Lung microvascular endothelial cell (primary cell): ENCODE data around the gene FMNL2. TPM values are rescaled to one million over a fixed set of nuclear protein-coding genes. Genes with fewer than 3 reads are reported as not detected.

Source experiments
- DNase-seq, 2 donors: peaks; one replicate each; pipeline versions ENCODE4 v3.0.0 to v3.0.0-alpha.2; 2010; ENCODE audit warnings: low read depth in 2 of 2
- total RNA-seq: library from RNA; depleted of rRNA; stranded (reverse); fragments of >200 nt; gene quantifications from 2 replicates; pipeline ENCODE4 v1.2.1, GENCODE V29; 2014

Gene FMNL2
- total RNA-seq, 1 donor from 2014 or later = 48.4 TPM

- DNase-seq = no peak
Measured at GRCh38 chr2:152553518-152553917, 218.5 kb downstream of the FMNL2 start.

GRCh38 chr2:152555048-152555447 is 220.1 kb downstream of the FMNL2 start:
- peak; percentile 17 to 54 for DNase-seq

DNA sequence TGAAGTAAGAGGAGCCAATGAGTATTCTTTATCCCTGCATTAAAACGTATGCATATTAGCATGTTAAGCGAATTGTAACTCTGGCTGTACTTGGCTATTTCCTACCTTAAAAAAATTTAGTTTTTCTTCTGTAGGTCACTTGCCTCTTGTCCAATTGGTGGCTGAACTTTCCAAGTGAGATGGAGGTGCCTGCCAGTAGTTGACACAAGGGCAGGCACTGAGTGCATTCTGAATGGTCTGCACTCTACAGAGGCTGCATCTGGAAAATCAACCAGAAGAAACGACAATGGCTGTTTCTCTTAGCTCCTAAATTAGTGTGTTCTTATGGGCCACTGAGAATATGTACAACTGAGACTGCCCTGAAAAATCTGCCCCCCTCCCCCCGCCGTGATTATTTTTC is 221.5 kb downstream of the FMNL2 start:
- no peak for DNase-seq

GRCh38 chr2:152557273-152557888 is 222.4 kb downstream of the FMNL2 start:
- no peak for DNase-seq

- peak in 1 of 2 donors; percentile 57 for DNase-seq
Measured at GRCh38 chr2:152558158-152558984, 223.4 kb downstream of the FMNL2 start.

GRCh38 chr2:152559008-152559407 is 224.0 kb downstream of the FMNL2 start:
- no peak for DNase-seq

DNA sequence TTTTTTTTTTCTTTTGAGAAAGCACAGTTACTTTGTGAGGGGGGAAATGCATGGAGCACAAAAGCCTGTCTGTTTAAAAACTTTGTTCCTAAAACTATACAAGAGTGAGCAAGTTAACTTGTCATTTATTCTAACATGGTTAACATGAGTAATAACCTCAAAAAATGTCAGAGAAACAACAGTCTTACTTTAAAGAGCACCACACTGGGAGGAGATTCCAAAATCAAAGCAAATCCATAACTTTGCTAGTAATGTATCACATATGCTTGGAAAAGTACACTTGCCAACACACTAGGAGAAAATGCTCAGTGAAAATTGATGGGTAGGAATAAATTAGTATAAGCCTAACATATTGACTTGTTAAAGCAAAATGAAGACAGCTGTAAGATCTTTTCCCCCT is 225.2 kb downstream of the FMNL2 start:
- DNase-seq = no peak

GRCh38 chr2:152560873-152561595 is 226.1 kb downstream of the FMNL2 start:
- DNase-seq = no peak

- DNase-seq = no peak
Measured at GRCh38 chr2:152562198-152562884, 227.4 kb downstream of the FMNL2 start.

DNA sequence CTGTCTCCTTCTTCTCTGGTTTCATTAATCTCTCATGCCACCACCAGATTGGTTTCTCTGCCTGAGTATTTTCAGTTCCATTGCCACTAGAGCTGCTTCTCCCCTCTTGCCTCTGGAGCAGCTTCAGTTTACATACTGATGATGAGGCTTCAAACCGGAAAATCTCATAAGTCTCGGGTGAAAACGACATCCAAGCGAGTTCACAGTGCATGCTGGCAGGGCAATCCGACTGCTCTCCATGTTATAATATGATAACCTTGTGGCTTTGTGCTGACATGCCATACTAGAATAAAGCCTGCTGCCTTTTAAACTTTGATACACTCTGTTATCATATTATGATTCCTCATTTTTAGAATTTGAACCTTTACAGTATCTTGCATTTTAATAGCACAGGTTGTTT is 228.8 kb downstream of the FMNL2 start:
- no peak for DNase-seq

- DNase-seq = no peak
Measured at GRCh38 chr2:152564754-152565551, 230.0 kb downstream of the FMNL2 start.

DNA sequence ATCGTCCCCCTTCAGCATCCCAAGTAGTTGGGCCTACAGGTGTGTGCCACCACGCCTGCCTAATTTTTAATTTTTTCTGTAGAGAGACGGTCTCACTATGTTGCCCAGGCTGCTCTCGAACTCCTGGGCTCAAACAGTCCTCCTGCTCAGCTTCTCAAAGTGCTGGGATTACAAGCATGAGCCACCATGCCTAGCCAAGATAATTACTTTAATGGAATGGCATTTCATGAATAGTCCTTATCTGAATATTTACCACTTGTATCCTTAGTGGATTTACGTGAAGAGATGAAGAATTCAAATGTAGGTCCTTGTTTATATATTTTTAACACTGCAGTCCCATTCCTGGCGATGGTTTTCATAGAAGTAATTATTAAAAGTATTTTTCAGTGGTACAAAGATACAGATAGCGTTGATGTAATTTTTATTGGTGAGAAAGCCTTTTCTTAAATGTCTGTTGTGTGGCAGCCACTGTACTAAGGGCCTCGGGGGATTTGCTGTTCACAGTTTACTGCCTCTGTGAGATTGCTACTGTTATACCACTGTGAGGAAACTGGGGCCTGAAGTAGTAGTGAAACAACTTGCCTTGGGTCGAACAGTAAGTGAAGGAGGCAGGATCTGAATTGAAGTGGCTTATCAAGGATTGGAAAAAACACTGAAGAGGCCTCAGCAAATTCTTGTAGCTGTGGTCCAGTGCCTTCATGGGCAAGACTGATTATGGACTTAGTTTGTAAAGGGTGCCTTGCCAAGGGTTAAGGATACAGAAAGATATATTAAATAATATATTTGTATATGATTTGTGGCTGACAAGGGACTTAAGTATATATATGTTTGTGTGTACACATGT is 231.1 kb downstream of the FMNL2 start:
- DNase-seq = no peak

GRCh38 chr2:152566728-152567069 is 231.7 kb downstream of the FMNL2 start:
- DNase-seq = no peak

GRCh38 chr2:152568531-152568930 is 233.6 kb downstream of the FMNL2 start:
- DNase-seq = no peak

GRCh38 chr2:152569186-152569585 is 234.2 kb downstream of the FMNL2 start:
- no peak for DNase-seq

DNA sequence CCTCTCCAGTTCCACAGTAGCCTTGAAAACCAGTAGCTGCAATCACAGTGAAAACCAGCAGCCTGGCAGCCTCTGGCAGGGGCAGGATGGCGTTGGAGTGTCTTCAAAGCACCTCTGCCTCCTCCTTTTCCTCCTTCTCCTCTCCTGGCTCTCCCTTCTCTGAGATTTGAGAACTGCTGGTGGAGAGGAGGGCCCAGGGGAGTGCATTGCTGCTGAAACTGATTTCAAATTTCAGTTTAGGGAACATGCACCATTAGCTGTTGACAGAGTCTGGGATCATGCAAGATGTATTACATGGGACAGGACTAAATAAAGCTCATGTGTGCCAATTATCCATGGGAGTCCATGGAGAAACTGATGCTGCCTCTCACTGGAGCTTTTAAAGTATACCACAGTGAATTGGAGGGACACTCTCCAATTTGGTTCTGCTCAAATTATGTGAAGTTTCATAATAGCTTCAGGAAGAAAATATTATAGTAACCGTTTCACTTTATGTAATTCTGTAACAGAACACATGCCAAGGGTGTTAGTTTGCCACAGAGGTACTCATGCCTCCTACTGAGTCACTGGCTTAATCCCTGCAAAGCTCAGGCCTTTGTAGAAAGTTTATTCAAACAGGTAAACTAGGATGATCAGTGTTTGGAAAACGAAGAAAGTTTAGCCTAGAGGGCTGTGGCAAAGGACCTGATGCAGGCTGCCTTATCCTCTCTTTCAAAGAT is 236.2 kb downstream of the FMNL2 start:
- DNase-seq = no peak

- DNase-seq = no peak
Measured at GRCh38 chr2:152572031-152572430, 237.1 kb downstream of the FMNL2 start.

DNA sequence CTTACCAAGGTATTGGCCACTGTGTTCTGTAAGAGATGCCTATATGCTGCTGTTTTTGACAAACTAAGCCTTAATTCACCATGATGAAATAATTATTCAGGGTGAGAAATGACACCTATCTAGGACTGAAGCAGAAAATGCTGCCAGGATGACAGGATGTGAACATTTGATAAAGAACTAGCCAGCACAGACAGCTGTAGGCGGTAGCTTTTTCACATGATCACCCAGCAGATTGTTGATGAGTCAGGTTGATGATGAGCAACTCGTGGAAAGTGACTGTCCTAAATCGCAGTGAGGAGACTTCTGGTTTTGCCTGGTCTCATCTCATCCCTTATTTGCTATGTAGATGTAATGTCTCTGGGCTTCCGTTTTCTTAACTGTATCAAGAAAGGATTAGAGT is 238.2 kb downstream of the FMNL2 start:
- peak; percentile 56 to 82 for DNase-seq

GRCh38 chr2:152577579-152577978 is 242.6 kb downstream of the FMNL2 start:
- peak in 1 of 2 donors; percentile 33 for DNase-seq

- DNase-seq = no peak
Measured at GRCh38 chr2:152578573-152578972, 243.6 kb downstream of the FMNL2 start.
